Sigmoid colon (tissue), 4 donors: ENCODE measurements around the gene FBXO38.

Source experiments
- CTCF ChIP-seq, 4 experiments: fragments of 450-650 bp in 3 of 4; fragments of 200-600 bp in 1 of 4; IDR thresholded peaks; one replicate each; pipeline ENCODE4 v1.5.1; 2016 to 2019; ENCODE audit warnings: antibody characterized with exemption in 4 of 4, mild to moderate bottlenecking in 3 of 4, moderate library complexity in 2 of 4
- POLR2A ChIP-seq, 2 donors: fragments of 450-650 bp; IDR thresholded peaks; one replicate each; pipeline ENCODE4 v1.6.1; 2016; ENCODE audit warnings: antibody characterized with exemption in 2 of 2, mild to moderate bottlenecking in 2 of 2, moderate library complexity in 2 of 2
- POLR2AphosphoS5 ChIP-seq, 4 donors: sonication (generic); formaldehyde crosslinking; IDR thresholded peaks; one replicate each; pipeline ENCODE4 v1.6.1; 2017; ENCODE audit warnings: antibody characterized with exemption in 4 of 4

DNA sequence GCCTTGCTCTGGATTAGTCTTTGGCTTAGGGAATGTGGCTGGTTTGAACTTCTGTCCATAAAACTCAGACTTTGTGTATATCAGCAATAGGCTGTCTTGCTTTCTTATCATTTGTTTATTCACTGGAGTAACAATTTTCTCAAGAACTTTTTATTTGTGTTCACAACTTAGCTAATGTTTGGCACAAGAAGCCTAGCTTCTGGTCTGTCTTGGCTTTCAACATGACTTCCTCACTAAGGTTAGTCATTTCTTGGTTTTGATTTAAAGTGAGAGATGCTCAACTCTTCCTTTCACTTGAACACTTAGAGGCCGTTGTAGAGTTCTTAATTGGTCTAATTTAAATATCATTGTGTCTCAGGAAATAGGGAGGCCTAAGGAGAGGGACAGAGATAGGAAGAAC is 4.9 kb downstream of the FBXO38 start:
- TF ChIP-seq CTCF (IDR thresholded peaks at IDR 0.05) = no peak
- TF ChIP-seq POLR2AphosphoS5 (IDR thresholded peaks at IDR 0.05) = no peak
- TF ChIP-seq POLR2A (IDR thresholded peaks at IDR 0.05) = no peak
